NCI-H82 treated with DMSO at 0.1 percent for 48 hours (cell line): Measurements from ENCODE around the gene FOXP1.
"Not testable (repeated sequence)": the region's sequence is repeated elsewhere in the genome, so short reads cannot be mapped to it uniquely, and the experiment has no call there.

Experiments
- DNase-seq: peaks from one replicate; lab custom pipeline; 2025; ENCODE audit not compliant: unreplicated experiment; lab: John Stamatoyannopoulos, UW

Gene FOXP1

GRCh38 chr3:71030748-71031147, 552.8 kb downstream of the FOXP1 start:
- DNase-seq = no peak

GRCh38 chr3:71029770-71030169, 553.8 kb downstream of the FOXP1 start:
- no peak for DNase-seq

GRCh38 chr3:71028802-71029201, 554.7 kb downstream of the FOXP1 start:
- DNase-seq = no peak

- no peak for DNase-seq
Measured at GRCh38 chr3:71028184-71028583, 555.3 kb downstream of the FOXP1 start.

GRCh38 chr3:71026634-71027578, 556.6 kb downstream of the FOXP1 start:
- no peak for DNase-seq

GRCh38 chr3:71025516-71025915, 558.0 kb downstream of the FOXP1 start:
- no peak for DNase-seq

- DNase-seq = no peak
Measured at GRCh38 chr3:71025010-71025409, 558.5 kb downstream of the FOXP1 start.

GRCh38 chr3:71022551-71023335, 560.8 kb downstream of the FOXP1 start:
- DNase-seq = no peak

GRCh38 chr3:71018799-71019198, 564.7 kb downstream of the FOXP1 start:
- no peak for DNase-seq

- no peak for DNase-seq
Measured at GRCh38 chr3:71016178-71016845, 567.2 kb downstream of the FOXP1 start.

GRCh38 chr3:71014616-71015015, 568.9 kb downstream of the FOXP1 start:
- not testable (repeated sequence) for DNase-seq

- DNase-seq = no peak
Measured at GRCh38 chr3:71012971-71013370, 570.6 kb downstream of the FOXP1 start.

- DNase-seq = no peak
Measured at GRCh38 chr3:71011565-71012287, 571.8 kb downstream of the FOXP1 start.

- DNase-seq = no peak
Measured at GRCh38 chr3:71010726-71011455, 572.6 kb downstream of the FOXP1 start.

- DNase-seq = no peak
Measured at GRCh38 chr3:71008350-71008935, 575.1 kb downstream of the FOXP1 start.

- DNase-seq = no peak
Measured at GRCh38 chr3:71006810-71007785, 576.4 kb downstream of the FOXP1 start.

- no peak for DNase-seq
Measured at GRCh38 chr3:71005702-71006321, 577.7 kb downstream of the FOXP1 start.

- no peak for DNase-seq
Measured at GRCh38 chr3:71003511-71003910, 580.0 kb downstream of the FOXP1 start.
